Measurements from ENCODE around the gene CIC.

The CIC gene

DNA sequence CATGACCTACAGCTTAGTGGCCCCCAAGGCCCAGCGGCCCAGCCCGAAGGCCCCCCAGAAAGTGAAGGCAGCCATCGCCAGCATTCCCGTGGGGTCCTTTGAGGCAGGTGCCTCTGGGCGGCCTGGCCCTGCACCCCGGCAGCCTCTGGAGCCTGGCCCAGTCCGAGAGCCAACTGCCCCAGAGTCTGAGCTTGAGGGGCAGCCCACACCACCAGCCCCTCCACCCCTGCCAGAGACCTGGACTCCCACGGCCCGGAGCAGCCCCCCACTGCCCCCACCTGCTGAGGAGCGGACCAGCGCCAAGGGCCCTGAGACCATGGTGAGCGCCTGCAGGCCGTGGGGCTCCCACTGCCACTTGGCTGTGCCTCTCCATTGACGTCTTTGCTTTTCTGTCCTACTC, 23.9 kb downstream of the CIC start:
- no peak overlapping the region for H3K4me3 ChIP-seq (ENCODE audit: low read length)
- TF ChIP-seq, protein P1, sequence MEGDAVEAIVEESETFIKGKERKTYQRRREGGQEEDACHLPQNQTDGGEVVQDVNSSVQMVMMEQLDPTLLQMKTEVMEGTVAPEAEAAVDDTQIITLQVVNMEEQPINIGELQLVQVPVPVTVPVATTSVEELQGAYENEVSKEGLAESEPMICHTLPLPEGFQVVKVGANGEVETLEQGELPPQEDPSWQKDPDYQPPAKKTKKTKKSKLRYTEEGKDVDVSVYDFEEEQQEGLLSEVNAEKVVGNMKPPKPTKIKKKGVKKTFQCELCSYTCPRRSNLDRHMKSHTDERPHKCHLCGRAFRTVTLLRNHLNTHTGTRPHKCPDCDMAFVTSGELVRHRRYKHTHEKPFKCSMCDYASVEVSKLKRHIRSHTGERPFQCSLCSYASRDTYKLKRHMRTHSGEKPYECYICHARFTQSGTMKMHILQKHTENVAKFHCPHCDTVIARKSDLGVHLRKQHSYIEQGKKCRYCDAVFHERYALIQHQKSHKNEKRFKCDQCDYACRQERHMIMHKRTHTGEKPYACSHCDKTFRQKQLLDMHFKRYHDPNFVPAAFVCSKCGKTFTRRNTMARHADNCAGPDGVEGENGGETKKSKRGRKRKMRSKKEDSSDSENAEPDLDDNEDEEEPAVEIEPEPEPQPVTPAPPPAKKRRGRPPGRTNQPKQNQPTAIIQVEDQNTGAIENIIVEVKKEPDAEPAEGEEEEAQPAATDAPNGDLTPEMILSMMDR (conservative IDR thresholded peaks at IDR 0.05; ENCODE audit: low read length) = no peak
- no peak for DNase-seq (ENCODE audit: low read depth)

DNA sequence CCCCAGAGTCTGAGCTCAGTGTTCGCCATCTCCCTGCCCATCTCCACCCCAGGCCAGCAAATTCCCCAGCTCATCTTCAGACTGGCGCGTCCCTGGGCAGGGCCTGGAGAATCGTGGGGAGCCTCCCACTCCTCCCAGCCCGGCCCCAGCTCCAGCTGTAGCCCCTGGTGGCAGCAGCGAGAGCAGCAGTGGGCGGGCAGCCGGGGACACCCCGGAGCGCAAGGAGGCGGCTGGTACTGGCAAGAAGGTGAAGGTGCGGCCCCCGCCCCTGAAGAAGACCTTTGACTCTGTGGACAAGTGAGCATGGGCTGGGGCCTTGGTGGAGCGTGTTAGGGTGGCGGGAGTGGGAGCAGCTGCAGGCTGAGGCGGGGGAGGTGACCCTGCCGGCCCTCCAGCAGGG, 24.5 kb downstream of the CIC start:
- no peak for DNase-seq (ENCODE audit: low read depth)
- no peak overlapping the region for H3K4me3 ChIP-seq (ENCODE audit: low read length)
- TF ChIP-seq, protein P1 (conservative IDR thresholded peaks at IDR 0.05; ENCODE audit: low read length) = no peak

GRCh38 chr19:42293948-42294347, 24.9 kb downstream of the CIC start:
- TF ChIP-seq, protein P1 (conservative IDR thresholded peaks at IDR 0.05; ENCODE audit: low read length) = no peak
- no peak overlapping the region for H3K4me3 ChIP-seq (ENCODE audit: low read length)
- no peak for DNase-seq (ENCODE audit: low read depth)

- TF ChIP-seq, protein P1 (conservative IDR thresholded peaks at IDR 0.05; ENCODE audit: low read length) = no peak
- DNase-seq (ENCODE audit: low read depth) = no peak
- H3K4me3 ChIP-seq (ENCODE audit: low read length) = no peak overlapping the region
Measured at GRCh38 chr19:42294471-42295137, 25.6 kb downstream of the CIC start.

DNA sequence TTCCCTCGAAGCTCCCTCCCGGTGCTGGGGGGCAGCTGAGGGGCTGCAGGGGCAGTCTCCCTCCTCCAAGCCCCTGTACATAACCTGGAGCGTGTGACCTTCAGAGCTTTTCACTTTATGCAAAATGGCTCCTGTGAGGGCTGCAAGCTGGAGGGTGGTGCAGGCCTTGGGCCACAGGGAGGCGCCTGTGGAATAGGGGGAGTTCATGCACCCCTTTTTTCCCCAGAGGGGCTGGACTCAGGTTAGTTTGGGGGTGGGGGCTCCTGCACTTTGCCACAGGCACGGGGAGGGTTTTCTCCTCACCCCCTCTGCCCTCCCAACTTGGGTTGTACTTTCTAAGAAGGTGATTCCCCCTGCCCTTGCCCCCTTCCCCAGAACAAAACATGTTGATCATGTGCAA, 26.3 kb downstream of the CIC start:
- TF ChIP-seq, protein P1 (conservative IDR thresholded peaks at IDR 0.05; ENCODE audit: low read length) = no peak
- H3K4me3 ChIP-seq (ENCODE audit: low read length) = no peak overlapping the region
- DNase-seq (ENCODE audit: low read depth) = no peak

GRCh38 chr19:42295831-42296525, 26.9 kb downstream of the CIC start:
- DNase-seq (ENCODE audit: low read depth) = peak; percentile 44

More at GRCh38 chr19:42295831-42296525, 26.9 kb downstream of the CIC start:
- TF ChIP-seq, protein P1 (conservative IDR thresholded peaks at IDR 0.05; ENCODE audit: low read length) = peak; percentile 97
- H3K4me3 ChIP-seq (ENCODE audit: low read length) = no peak overlapping the region
